HG03060 (cell line): ENCODE data around the gene ZNF846.
"Not testable (repeated sequence)": the region's sequence is repeated elsewhere in the genome, so short reads cannot be mapped to it uniquely, and the experiment has no call there.

ENCODE experiments used
- ATAC-seq: cut with Tn5 transposase; IDR thresholded peaks from one replicate; pipeline ENCODE4 v1.9.1; 2021; ENCODE audit warnings: low read depth, moderate number of reproducible peaks; ENCODE audit not compliant: unreplicated experiment

ZNF846 gene

DNA sequence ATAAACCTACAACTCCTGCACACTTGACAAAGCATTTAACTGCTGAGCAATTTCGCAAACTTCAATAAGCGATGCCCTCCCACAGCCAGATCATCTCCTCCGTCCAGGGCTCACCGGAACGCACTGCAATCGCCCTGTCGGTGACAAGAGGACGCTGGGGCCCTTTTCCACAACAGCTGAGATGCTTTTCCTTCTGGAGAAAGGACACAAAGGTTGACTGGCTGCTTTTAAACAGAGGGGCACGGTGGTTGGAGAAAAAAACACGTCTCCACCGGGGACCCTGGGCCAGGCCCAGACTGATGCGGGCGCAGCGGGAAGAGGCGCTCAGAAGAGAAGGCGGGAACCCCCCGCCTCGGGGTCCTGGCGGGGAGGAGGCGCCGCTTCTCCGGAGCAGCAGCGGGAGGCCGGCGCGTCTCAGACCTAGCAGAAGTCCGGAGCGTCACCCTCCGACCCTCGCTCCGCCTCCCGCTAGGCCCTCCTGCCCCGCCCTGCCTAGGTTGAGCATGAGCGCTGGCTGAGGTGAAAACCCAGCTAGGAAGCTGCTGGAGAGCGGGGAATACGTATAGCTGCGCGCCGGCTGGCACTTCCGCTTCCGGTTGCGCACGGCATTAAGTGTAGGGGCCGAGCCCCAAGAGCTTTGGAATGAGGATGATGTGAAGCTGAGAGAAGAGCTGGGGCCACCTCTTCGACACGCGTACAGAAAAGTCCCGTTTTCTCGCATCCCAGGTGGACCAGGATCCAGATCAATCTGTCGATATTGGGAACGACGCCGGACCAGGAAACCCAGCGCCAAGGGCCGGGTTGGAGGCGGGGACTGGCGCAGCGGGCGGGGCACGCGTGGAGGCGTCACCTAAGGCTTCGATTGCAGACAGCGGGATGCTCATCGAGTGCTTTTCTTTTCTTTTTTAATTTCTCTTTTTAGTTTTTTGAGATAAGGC, at the start of gene ZNF846:
TSS of gene ZNF846 (minus strand) at position 564 of the 938 bp plus-strand sequence. CDS start 3,788 bp downstream, outside the sequence.
- ATAC-seq: peak; percentile 93

DNA sequence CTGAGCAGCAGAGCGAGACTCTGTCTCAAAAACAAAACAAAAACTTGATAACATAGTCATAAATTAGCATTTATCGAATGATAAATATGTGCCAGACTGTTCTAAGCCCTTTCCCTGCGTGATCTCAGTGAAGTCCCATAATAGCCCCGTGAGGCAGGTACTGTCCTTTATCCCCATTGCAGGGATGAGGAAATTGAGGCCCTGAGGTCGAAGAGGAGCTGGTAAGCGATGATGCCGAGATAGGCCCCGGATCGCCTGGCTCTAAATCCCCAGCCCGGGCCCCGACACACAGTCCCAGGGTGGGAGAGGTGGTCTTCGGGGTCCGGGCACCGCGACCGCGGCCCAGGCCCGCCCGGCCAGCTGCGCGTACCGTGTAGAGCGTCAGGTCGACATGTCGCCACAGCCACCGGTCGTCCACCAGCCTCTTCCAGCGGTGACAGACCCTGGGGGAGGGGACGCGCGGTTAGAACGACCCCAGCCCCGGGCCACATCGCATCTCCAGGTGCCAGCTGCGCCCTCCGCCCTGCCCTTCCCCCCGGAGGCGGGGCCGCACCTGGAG, 49.7 kb upstream of the ZNF846 start:
- ATAC-seq: no peak

DNA sequence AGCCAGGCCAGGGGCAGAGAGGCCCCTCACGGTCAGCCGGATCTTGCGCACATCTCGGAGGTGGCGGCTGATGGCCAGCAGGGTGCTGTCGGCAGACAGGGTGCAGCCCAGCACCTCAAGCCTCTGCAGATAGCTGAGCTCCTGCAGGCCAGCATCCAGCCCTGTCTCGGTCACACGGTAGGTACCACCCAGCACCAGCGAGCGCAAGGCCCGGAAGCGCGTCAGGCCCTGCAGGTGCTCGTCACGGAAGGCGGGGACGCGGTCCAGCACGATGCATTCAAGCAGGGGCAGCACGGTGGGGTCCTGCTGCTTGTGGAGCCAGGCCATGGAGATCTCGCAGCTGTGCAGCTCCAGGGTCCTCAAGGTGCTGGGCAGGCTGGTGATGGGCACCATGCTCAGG, 42.6 kb upstream of the ZNF846 start:
- no peak for ATAC-seq

DNA sequence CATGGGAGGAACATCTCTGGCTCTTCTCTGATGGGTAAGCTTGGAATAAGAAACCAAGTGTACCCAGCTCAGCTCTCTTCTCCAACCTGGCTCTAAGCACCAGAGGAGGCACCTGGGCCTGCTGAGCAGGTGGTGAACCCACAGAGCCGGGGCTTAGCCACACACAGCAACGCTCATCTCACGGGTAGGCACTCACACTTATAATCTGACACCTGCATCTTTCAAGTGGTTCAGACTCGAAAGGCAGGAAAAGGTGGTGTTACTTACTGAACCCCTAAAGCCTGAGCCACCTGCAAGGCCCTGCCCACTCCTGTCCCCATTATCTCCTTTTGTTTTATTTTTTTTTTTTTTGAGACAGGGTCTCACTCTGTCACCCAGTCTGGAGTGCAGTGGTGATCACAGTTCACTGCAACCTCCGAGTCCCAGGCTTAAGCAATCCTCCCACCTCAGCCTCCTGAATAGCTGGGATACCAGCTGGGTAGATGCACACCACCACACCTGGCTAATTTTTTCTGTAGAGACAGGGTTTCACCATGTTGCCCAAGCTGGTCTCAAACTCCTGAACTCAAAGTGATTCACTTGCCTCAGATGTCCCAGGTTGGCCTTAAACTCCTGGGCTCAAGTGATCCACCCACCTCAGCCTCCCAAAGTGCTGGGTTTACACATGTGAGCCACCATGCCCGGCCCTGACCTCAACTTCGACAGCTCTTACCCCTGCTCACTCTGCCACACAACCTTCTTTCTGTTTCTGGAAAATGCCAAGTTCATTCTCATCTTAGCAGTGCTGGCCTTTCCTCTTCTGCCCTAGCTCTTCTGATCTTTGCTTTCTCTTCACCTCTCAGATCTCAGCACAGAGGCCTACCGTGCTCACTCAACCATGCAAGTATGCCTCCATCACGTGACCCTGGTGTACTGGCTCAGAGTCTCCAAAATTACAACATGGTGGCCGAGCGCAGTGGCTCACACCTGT, 40.6 kb upstream of the ZNF846 start:
- no peak for ATAC-seq

DNA sequence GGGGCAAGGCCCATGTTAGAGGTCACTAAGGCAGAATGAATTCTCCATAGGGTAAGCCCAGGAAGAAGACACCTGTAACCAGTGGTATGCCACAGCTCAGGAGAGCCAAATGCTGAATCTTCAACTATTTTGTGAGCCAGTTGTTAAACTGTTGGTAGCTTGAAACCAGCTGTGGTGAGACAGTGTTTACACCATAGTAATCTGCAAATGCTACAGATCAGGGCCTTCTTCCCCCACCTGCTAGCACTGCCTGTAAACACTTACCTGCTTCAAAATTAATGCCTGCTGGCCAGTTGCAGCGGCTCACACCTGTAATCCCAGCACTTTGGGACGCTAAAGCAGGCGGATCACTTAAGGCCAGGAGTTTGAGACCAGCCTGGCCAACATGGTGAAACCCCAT, 38.3 kb upstream of the ZNF846 start:
- ATAC-seq: no peak

DNA sequence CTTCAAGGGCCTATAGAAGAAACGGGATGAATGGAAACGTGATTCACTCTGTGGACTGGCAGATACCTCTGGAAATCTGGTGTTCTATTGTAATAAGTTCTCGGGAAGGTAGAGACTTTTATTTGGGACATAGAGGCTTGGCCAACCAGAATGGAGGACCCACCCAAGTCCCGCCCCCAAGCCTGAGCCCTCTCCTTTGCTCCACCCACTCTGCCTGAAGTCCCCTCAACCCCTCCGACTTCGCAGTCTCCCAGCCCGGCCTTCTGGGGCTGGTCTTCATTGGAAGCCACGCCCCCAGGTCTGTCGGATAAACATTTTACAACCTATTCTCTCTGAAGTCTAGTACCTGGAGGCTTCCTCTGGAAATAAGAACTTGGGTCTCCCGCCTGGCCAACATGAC, 33.4 kb upstream of the ZNF846 start:
- ATAC-seq: no peak

DNA sequence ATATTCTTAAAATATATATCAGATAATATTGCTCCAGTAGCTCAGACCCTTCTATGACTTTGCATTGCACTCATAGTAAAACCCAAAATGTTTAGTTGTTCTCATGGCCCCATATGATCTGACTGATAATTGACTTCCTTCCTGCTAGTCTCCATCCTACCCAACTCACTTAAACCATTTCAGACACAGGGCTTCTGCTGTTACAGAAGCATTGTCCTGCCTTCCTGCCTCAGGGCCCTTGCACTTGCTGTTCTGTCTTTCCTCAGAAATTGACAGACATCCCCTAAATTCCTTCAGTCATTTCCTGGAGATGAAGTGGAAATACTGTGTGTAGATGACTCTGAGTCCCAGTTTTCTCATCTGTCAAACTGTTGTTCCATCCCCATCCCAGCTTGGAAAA, 30.6 kb upstream of the ZNF846 start:
- ATAC-seq: no peak

DNA sequence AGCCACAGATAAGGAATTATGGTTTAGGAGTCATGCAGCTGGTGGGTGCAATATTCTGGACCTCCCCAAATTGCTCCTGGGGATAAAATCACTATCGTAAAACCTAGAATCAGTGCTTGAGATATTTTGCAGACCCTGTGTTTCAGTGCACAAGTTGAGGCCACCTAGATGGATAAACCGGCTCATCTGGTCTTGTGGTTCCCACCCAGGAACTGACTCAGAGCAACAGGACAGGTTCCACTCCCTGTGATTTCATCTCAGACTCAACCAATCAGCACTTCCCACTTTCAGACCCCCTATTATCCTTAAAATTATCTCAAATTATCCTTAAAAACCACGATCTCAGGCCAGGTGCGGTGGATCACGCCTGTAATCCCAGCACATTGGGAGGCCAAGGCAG, 29.3 kb upstream of the ZNF846 start:
- ATAC-seq: no peak

DNA sequence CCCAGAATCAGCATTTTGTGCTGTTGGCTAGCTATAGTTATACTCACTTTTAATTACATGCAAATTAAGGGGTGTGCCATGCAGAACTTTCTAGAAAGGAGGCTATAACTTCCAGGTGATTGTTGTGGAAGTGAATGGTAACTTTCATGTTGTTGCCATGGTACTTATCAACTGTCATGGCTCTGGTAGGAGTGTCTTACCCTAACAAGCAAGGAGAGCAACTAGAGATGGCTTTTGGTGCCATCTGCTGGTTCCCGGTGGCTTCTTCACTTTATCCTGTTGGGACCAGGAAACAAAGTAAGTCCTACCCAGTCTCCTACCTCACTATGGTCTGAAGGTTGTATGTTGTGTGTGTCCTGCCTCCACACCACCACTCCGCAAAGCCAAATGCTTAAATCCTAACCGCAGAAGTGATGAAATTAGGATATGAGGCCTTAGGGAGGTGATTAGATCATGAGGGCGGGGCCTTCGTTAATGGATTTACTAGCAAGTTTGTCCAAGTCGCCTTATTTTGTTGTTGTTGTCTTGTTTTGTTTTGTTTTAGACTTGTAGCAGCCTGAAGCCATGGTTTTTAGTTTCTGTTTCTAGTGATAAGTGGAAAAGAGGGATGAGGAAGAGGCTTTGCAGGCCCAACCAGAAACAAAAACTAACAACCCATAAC, 27.7 kb upstream of the ZNF846 start:
- ATAC-seq: no peak

DNA sequence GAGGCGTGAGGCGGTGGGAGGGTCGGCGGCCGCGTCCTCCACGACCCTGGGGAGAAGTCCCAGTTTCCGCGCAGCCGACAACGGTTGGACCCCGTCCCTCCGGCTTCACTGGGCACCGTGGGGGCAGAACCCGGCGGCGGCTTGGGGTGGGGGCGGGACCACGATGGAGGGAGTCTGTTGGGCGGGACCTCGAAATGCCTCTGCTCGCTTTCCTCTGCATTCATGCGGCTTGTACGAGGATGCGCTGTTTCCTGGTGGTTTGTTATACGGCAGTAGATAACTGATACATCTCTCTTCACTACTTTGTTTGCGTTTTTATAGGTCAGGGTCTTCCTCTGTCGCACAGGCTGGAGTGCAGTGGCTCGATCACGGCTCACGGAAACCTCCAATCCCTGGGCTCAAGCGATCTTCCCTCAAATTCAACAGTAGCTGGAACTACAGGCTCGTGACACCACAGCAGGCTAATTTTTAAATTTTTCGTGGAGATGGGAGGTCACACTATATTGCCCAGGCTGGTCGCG, 24.6 kb upstream of the ZNF846 start:
- no peak for ATAC-seq

DNA sequence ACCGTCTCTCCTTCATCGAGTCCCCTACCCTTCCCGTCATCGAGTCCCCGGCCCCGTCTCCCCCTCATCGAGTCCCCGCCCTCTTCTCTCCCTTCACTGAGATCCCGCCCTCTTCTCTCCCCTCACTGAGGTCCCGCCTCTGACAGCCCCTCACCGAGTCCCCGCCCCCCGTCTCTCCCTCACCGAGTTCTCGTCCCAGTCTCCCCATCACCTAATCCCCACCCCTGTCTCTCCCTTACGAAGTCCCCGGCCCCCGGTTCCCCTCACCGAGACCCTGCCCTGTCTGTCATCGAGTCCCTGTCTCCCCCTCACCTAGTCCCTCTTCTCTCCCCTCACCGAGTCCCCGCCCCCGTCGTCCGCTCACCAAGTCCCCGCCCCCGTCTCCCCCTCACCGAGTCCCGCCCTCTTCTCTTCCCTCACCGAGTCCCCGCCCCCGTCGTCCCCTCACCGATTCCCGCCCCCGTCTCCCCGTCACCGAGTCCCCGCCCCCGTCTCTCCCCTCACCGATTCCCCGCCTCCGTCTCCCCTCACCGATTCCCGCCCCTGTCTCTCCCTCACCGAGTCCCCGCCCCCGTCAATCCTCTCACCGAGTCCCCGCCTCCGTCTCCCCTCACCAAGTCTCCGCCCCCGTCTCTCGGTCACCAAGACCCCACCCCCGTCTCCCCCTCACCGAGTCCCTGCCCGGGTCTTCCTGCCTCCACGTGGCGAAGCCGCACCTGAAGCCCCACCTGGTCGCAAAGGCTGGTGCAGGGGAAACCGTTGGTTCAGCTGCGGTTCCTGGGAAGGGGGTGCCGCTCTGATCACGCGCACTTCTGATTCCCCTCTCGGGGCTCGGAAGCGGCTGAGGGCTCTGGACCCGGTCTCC, 23.9 kb upstream of the ZNF846 start:
- no peak for ATAC-seq

DNA sequence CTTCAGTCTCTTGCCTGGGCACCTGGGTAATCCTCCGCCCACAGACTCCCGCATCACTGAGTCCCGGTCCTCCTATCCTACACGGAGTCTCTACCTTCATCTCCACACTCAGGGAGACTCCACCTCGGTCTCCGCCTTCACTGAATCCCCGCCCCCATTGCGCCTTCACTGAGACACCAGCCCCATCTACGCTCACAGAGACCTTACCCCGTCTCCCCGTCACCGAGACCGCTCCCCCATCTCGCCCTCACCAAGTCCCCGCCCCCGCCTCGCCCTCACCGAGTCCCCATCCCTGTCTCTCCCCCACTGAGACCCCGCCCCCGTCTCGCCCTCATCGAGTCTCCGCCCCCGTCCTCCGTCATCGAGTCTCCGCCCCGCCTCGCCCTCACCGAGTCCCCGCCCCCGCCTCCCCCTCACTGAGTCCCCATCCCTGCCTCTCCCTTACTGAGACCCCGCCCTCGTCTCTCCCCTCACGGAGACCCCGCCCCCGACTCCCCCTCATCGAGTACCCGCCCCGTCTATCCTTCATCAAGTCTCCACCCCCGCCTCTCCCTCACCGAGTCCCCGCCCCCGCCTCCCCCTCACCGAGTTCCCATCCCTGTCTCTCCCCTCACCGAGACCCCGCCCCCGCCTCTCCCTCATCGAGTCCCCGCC, 23.1 kb upstream of the ZNF846 start:
- no peak for ATAC-seq

DNA sequence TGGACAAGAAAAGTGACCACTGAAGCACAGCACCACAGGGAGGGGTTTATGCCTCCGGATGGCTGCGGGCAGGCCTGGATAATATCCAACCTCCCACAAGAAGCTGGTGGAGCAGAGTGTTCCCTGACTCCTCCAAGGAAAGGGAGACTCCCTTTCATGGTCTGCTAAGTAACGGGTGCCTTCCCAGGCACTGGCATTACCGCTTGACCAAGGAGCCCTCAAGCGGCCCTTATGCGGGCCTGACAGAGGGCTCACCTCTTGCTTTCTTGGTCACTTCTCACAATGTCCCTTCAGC, 22.5 kb upstream of the ZNF846 start:
- not testable (repeated sequence) for ATAC-seq

DNA sequence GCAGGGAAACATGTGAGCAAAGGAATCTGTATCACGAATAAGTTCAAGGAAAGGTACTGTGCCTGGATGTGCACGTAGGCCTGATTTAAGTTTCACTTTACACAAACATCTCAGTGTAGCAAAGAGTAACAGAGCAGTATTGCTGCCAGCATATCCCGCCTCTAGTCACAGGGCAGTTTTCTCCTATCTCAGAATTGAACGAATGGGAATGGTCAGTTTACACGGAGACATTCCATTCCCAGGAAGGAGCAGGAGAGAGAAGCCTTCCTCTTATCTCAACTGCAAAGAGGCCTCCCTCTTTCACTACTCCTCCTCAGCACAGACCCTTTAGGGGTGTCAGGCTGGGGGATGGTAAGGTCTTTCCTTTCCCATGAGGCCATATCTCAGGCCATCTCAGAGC, 21.0 kb upstream of the ZNF846 start:
- ATAC-seq: not testable (repeated sequence)

DNA sequence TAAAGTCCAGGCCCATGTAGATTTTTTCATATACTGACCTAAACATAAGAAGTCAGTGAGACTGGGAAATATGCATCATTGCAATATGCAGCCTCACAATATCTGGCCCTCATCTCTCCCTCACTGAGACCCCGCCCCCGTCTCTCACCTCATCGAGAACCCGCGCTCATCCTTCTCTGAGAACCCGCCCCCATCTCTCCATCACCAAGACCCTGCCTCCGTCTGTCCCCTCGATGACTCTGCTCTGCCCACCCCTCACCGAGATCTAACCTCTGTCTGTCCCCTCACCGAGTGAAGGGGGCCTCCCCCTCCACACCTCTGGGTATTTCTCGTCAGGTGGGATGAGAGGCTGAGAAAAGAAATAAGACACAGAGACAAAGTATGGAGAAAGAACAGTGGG, 20.5 kb upstream of the ZNF846 start:
- no peak for ATAC-seq

DNA sequence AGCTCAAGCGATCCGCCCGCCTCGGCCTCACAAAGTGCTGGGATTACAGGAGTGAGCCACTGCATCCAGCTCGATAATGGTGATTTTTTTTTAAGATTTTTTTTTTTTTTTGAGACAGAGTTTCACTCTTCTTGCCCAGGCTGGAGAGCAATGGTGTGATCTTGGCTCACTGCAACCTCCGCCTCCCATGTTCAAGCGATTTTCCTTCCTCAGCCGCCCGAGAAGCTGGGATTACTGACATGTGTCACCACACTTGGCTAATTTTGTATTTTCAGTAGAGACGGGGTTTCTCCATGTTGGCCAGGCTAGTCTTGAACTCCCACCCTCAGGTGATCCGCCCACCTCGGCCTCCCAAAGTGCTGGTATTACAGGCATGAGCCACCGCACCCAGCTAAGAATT, 20.1 kb upstream of the ZNF846 start:
- not testable (repeated sequence) for ATAC-seq

DNA sequence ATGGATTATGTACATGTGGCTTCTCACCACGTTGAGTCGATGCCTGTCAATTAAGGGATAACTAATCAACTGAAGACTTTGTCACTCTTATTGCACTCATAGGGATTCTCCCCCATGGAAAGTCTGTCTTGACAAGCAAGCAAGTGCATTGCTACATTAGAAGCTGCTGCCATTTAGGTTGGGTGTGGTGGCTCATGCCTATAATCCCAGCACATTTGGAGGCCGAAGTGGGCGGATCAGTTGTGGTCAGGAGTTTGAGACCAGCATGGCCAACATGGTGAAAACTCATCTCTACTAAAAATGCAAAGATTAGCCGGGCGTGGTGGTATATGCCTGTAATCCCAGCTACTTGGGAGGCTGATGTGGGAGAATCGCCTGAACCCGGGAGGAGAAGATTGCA, 18.3 kb upstream of the ZNF846 start:
- ATAC-seq: no peak

DNA sequence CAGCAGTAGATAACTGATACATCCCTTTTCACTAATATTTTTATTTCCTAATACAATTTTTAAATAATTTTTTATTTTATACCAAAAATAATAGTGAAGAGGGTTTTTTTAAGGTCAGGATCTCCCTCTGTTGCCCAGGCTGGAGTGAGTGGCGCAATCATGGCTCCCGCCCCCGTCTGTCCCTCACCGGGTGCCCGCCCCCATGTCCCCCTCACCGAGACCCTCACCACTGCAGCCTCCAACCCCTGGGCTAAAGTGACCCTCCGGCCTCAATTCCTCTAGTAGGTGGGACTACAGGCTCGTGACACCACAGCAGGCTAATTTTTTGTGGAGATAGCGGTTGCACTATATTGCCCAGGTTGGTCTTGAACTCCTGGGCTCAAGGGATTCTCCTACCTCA, 17.8 kb upstream of the ZNF846 start:
- no peak for ATAC-seq
